CD14-positive monocyte (primary cell): ENCODE data around the gene HHIPL1. TPM values are rescaled to one million over a fixed set of nuclear protein-coding genes. Genes with fewer than 3 reads are reported as not detected.
A peak's percentile ranks its signal among the peaks of the same experiment; 100 is the strongest.

Experiments
- DNase-seq, 3 donors: peaks; one replicate each; pipeline ENCODE4 v3.0.0-alpha.2; 2011 to 2022
- H2AFZ ChIP-seq: 2 replicates; pipeline ENCODE4 v1.6.0; 2012; ENCODE audit warnings: mild to moderate bottlenecking, low read depth, low read length, inconsistent platforms; ENCODE audit not compliant: insufficient read depth, poor library complexity, severe bottlenecking
- H3K27ac ChIP-seq, 2 donors: 1 replicate in 1 of 2; 2 replicates in 1 of 2; pipeline ENCODE4 v1.5.1; 2012 to 2013; ENCODE audit warnings: low read length in 2 of 2, control low read depth in 1 of 2, inconsistent platforms in 1 of 2, low read depth in 1 of 2, mild to moderate bottlenecking in 1 of 2
- H3K27me3 ChIP-seq, 2 donors: one replicate each; pipeline versions ENCODE4 v1.6.0 to v1.6.1; 2011 to 2013; ENCODE audit warnings: low read length in 2 of 2; ENCODE audit not compliant: control insufficient read depth in 2 of 2, insufficient read depth in 2 of 2
- H3K36me3 ChIP-seq, 2 donors: replicated peaks in 1 of 2; 1 replicate in 1 of 2; 2 replicates in 1 of 2; pipeline versions ENCODE4 v1.5.1 to v1.6.1; 2012 to 2013; ENCODE audit warnings: low read length in 2 of 2, control low read depth in 1 of 2, inconsistent platforms in 1 of 2, mild to moderate bottlenecking in 1 of 2; ENCODE audit not compliant: insufficient read depth in 2 of 2, control insufficient read depth in 1 of 2
- H3K4me1 ChIP-seq, 2 donors: 1 replicate in 1 of 2; 2 replicates in 1 of 2; pipeline versions ENCODE4 v1.5.1 to v1.6.1; 2012 to 2013; ENCODE audit warnings: low read length in 2 of 2, control low read depth in 1 of 2, inconsistent platforms in 1 of 2, mild to moderate bottlenecking in 1 of 2, moderate library complexity in 1 of 2; ENCODE audit not compliant: insufficient read depth in 2 of 2, control insufficient read depth in 1 of 2
- H3K4me2 ChIP-seq: replicated peaks from 2 replicates; pipeline ENCODE3; 2012; ENCODE audit warnings: low read length, moderate library complexity, mild to moderate bottlenecking; ENCODE audit not compliant: poor library complexity, severe bottlenecking; ENCODE audit errors: extremely low read depth
- H3K4me3 ChIP-seq, 3 experiments: fragments of 200-600 bp in 1 of 3; sonication (generic) in 1 of 3; replicated peaks in 1 of 3; 1 replicate in 2 of 3; 2 replicates in 1 of 3; pipeline ENCODE4 v1.5.1; 2011 to 2013; ENCODE audit warnings: low read length in 3 of 3, mild to moderate bottlenecking in 3 of 3, control low read depth in 2 of 3, low read depth in 2 of 3, inconsistent platforms in 1 of 3, moderate library complexity in 1 of 3
- H3K79me2 ChIP-seq: 2 replicates; pipeline ENCODE4 v1.6.0; 2012; ENCODE audit warnings: mild to moderate bottlenecking, control low read depth, inconsistent platforms, low read length, moderate library complexity; ENCODE audit not compliant: insufficient read depth
- H3K9ac ChIP-seq: 2 replicates; pipeline ENCODE4 v1.6.0; 2017; ENCODE audit warnings: low read length, mild to moderate bottlenecking; ENCODE audit not compliant: insufficient read depth, poor library complexity, severe bottlenecking
- H3K9me3 ChIP-seq, 2 donors: replicated peaks in 1 of 2; 1 replicate in 1 of 2; 2 replicates in 1 of 2; pipeline versions ENCODE4 v1.5.1 to v1.6.1; 2012 to 2013; ENCODE audit warnings: low read length in 2 of 2, control low read depth in 1 of 2; ENCODE audit not compliant: control insufficient read depth in 1 of 2, insufficient read depth in 1 of 2
- H4K20me1 ChIP-seq: 2 replicates; pipeline ENCODE4 v1.6.0; 2012; ENCODE audit warnings: mild to moderate bottlenecking, low read length, control low read depth, moderate library complexity; ENCODE audit not compliant: insufficient read depth
- H3K27ac Mint-ChIP-seq, 7 donors: one replicate each; pipeline ENCODE4 v1.8.0; 2020; ENCODE audit warnings: mild to moderate bottlenecking in 7 of 7, mixed read lengths in 7 of 7, moderate library complexity in 6 of 7, inconsistent platforms in 2 of 7
- H3K27me3 Mint-ChIP-seq, 3 donors: one replicate each; pipeline ENCODE4 v1.8.0; 2021 to 2022; ENCODE audit warnings: low read depth in 3 of 3, mild to moderate bottlenecking in 3 of 3, mixed read lengths in 3 of 3, moderate library complexity in 3 of 3, inconsistent platforms in 1 of 3
- H3K36me3 Mint-ChIP-seq, 2 donors: one replicate each; pipeline ENCODE4 v1.8.0; 2020; ENCODE audit warnings: mixed read lengths in 2 of 2, inconsistent platforms in 1 of 2, mild to moderate bottlenecking in 1 of 2
- H3K4me1 Mint-ChIP-seq: one replicate; pipeline ENCODE4 v1.8.0; 2020; ENCODE audit warnings: mild to moderate bottlenecking, mixed read lengths
- H3K4me3 Mint-ChIP-seq, 2 donors: one replicate each; pipeline ENCODE4 v1.8.0; 2020; ENCODE audit warnings: mild to moderate bottlenecking in 2 of 2, mixed read lengths in 2 of 2, moderate library complexity in 1 of 2
- H3K9me3 Mint-ChIP-seq, 7 donors: one replicate each; pipeline ENCODE4 v1.8.0; 2020 to 2022; ENCODE audit warnings: mixed read lengths in 7 of 7, mild to moderate bottlenecking in 6 of 7, moderate library complexity in 6 of 7, inconsistent platforms in 2 of 7
- CTCF ChIP-seq: fragments of 200-600 bp; IDR thresholded peaks from one replicate; pipeline ENCODE4 v1.8.0; 2022; ENCODE audit warnings: antibody characterized with exemption, mild to moderate bottlenecking
- WGBS: methylation state at CpG from one replicate; pipeline ENCODE4 v1.1.5; 2013; ENCODE audit warnings: missing lambda C conversion rate; ENCODE audit not compliant: insufficient coverage; 5-methylcytosine and 5-hydroxymethylcytosine counted together
- intact Hi-C, 2 donors: fragments of 100-400 bp; cut with micrococcal nuclease; formaldehyde crosslinking; loops; one replicate each; pipeline versions ENCODE4 v1.15.0 to v1.15.1; 2023
- polyA plus RNA-seq, 3 donors: library from polyadenylated mRNA; depleted of rRNA in 1 of 3; unstranded in 2 of 3; stranded (reverse) in 1 of 3; fragments of 300-500 nt in 2 of 3; fragments of >200 nt in 1 of 3; fragmentation: Illumina TruSeq in 2 of 3; gene quantifications; 1 replicate in 2 of 3; 2 replicates in 1 of 3; pipeline ENCODE4 v1.2.3, GENCODE V29; 2012 to 2021

Gene HHIPL1
- polyA plus RNA-seq, 3 donors, result 0.09 TPM; not detected in 2

- no peaks in the 10 kb centered on the region for H3K36me3 Mint-ChIP-seq
- peaks cover 18% of the 10 kb centered on the region for H3K4me1 Mint-ChIP-seq
- peaks cover 14 to 19% of the 10 kb centered on the region in 2 donors for H3K4me1 ChIP-seq
- no peak overlapping the region for H3K9ac ChIP-seq
- no peak overlapping the region for H3K27ac ChIP-seq
- H3K27me3 ChIP-seq, result peaks cover 8 to 30% of the 10 kb centered on the region in 2 donors
- no peak overlapping the region for H3K4me2 ChIP-seq
- H3K4me3 ChIP-seq, result no peak overlapping the region
- intact Hi-C loops, result loop anchor here in 1 of 2 donors (10.0 kb wide), 1 partner anchor 507 kb away; no protein-coding TSS in a partner anchor
- peaks cover 0 to 16% (median 3%) of the 10 kb centered on the region in 7 donors for H3K9me3 Mint-ChIP-seq
- DNase-seq, result no peak
- no peak overlapping the region for H2AFZ ChIP-seq
- H3K36me3 ChIP-seq, result no peaks in the 10 kb centered on the region
- peaks cover 47 to 63% (median 48%) of the 10 kb centered on the region in 3 donors for H3K27me3 Mint-ChIP-seq
- H3K79me2 ChIP-seq, result no peaks in the 10 kb centered on the region
- no peaks in the 10 kb centered on the region for H4K20me1 ChIP-seq
- peak overlapping the region in 1 of 7 donors; percentile 38 for H3K27ac Mint-ChIP-seq
- peak; percentile 81 for TF ChIP-seq CTCF
- peak overlapping the region in 1 of 2 donors; percentile 27 for H3K4me3 Mint-ChIP-seq
- WGBS, result 72% methylated on average over 7 of the region's 12 CpGs
- H3K9me3 ChIP-seq, result peaks cover 0 to 2% of the 10 kb centered on the region in 2 donors
Measured at GRCh38 chr14:99687284-99688209, 42.6 kb downstream of the HHIPL1 start.

DNA sequence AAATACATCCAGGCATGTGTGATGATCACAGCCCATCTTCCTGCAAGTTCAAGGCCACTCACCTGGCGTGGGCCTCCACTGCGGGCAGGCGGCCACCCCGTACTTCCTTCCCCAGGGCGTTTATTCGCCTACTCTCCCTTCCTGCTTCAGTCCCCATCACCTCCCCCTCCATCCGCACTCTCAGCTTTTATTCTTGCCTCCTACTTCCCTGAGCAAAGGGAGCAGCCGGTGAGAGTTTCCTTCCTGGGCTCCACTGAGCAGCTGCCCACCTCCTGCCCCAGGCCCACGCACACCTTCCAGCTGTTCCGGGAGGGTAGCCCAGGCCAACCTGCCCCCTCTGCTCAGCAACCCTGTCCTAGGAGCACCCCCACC lies 43.3 kb downstream of the HHIPL1 start:
- Histone ChIP-seq H3K9me3 (peaks cover 0 to 2% of the 10 kb centered on the region in 2 donors), H3K27ac (no peak overlapping the region), H3K4me2 (no peak overlapping the region), H3K9ac (no peak overlapping the region), H2AFZ (no peak overlapping the region), H3K4me3 (no peak overlapping the region), H3K4me1 (peaks cover 8 to 13% of the 10 kb centered on the region in 2 donors), H4K20me1 (no peaks in the 10 kb centered on the region), H3K36me3 (no peaks in the 10 kb centered on the region), H3K79me2 (no peaks in the 10 kb centered on the region), H3K27me3 (peaks cover 8 to 30% of the 10 kb centered on the region in 2 donors)
- no peaks in the 10 kb centered on the region for H3K36me3 Mint-ChIP-seq
- 5% methylated on average over 10 of the region's 10 CpGs for WGBS
- H3K27me3 Mint-ChIP-seq, result peaks cover 45 to 59% (median 53%) of the 10 kb centered on the region in 3 donors
- intact Hi-C loops, result loop anchor here in 1 of 2 donors (10.0 kb wide), 1 partner anchor 507 kb away; no protein-coding TSS in a partner anchor
- peaks cover 13% of the 10 kb centered on the region for H3K4me1 Mint-ChIP-seq
- peak overlapping the region in 1 of 2 donors; percentile 18 for H3K4me3 Mint-ChIP-seq
- H3K27ac Mint-ChIP-seq, result no peak overlapping the region
- no peak for DNase-seq
- TF ChIP-seq CTCF, result no peak
- peaks cover 0 to 13% (median 0%) of the 10 kb centered on the region in 7 donors for H3K9me3 Mint-ChIP-seq
